ENCODE data around the gene HSFX3.
"Not testable (repeated sequence)": the region's sequence is repeated elsewhere in the genome, so short reads cannot be mapped to it uniquely, and the experiment has no call there.

GRCh38 chrX:149551245-149551938 lies 1.7 kb upstream of the HSFX3 start:
- TF ChIP-seq POLR2AphosphoS5, CTCF, POLR2A (IDR thresholded peaks at IDR 0.05): not testable (repeated sequence)
